DMS153 (cell line): ENCODE results near the gene DAPK3.

Experiments
- DNase-seq: peaks from one replicate; lab custom pipeline; 2025; lab: John Stamatoyannopoulos, UW

The DAPK3 gene

GRCh38 chr19:3910105-3910504, 60.8 kb downstream of the DAPK3 start:
- DNase-seq: no peak
